ENCODE results near the gene PTPRN.

PTPRN gene

DNA sequence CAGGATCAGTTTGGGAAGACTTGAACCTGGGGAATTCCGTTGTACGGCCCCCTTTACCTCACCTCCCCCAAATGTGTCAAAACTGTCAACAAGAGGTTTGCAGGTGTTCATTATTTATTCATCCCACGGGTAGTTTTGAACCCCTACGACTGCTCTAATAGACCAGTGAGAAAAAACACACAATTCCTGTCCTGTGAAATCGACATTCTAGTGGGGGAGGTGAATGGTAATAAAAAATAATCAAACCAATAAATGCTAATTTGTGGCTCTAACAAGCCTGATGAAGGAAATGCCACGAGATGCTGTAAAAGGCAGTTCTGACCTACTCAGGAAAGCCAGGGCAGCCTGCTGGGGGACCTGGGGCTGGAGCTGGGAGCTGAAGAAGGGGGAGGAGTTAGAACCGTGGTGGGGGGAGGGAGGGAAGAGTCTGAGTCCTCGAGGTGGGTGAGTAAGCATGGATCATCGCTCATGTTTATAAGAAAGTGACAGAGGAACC is 30.5 kb downstream of the PTPRN start:
- TF ChIP-seq, protein P1, sequence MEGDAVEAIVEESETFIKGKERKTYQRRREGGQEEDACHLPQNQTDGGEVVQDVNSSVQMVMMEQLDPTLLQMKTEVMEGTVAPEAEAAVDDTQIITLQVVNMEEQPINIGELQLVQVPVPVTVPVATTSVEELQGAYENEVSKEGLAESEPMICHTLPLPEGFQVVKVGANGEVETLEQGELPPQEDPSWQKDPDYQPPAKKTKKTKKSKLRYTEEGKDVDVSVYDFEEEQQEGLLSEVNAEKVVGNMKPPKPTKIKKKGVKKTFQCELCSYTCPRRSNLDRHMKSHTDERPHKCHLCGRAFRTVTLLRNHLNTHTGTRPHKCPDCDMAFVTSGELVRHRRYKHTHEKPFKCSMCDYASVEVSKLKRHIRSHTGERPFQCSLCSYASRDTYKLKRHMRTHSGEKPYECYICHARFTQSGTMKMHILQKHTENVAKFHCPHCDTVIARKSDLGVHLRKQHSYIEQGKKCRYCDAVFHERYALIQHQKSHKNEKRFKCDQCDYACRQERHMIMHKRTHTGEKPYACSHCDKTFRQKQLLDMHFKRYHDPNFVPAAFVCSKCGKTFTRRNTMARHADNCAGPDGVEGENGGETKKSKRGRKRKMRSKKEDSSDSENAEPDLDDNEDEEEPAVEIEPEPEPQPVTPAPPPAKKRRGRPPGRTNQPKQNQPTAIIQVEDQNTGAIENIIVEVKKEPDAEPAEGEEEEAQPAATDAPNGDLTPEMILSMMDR (IDR thresholded peaks at IDR 0.05; ENCODE audit: insufficient read depth, low read length, missing control alignments) = no peak
- H3K4me3 ChIP-seq (ENCODE audit: low read depth, low read length) = peak overlapping the region; percentile 41
- ChIA-PET CTCF (interaction anchor here (0.6 to 21.6 kb wide), 24 partner anchors 10 to 251 kb away, joined by 3 to 691 read pairs (median 6); partner anchors contain the start of genes CNPPD1, GLB1L, STK16 and TUBA4B), POLR2A (interaction anchor here (0.6 to 3.1 kb wide), 13 partner anchors 10 to 102 kb away, joined by 3 to 17 read pairs (median 5); partner anchors contain the start of genes ABCB6, ANKZF1, CNPPD1 and GLB1L)
- no peak for DNase-seq (ENCODE audit: low read depth, low spot score)

DNA sequence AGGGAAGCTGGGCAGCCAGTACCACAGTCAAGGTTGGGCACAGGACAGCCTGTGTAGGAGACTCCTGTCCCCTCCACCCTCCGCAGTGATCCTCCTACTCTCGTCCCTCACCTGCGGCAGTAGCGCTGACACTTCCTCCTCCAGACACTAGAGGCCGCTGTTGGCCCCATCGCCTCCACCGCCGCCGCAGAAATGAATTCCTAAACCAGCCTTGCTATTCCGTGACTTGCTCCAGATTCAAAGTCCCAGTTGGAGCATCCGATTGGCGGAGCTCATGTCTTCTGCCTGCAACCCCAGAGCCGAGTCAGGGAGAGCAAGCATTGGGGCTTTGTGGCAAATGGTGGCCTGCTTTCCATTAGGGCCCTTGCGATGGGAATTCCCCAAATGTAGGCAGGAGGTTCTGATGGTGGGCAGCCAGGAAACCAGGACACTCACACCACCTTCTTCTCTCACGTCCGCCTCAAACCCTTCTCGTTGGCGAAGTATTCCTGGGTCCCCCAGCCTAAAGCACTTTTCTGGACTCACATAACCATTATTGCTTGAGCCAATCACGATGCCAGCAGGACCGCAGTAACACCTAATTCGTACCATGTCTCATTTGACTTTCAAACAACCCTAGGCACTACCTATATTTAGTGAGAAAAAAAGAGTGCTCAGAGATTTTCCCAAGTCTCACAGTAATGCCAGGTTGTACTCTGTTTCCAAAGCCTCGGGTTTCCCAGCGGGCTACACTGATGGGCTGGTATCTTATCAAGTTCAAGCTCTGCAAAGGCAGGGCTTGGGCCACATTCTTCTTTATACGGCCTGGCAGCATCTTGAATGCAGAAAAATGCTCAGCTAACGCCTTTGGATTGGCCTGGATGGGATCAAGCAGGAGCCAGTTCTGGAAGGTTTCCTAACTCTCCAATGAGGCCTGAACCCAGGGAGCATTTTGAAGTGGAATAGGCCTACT is 31.2 kb downstream of the PTPRN start:
- peak; percentile 33 for DNase-seq (ENCODE audit: low read depth, low spot score)
- no peak overlapping the region for H3K4me3 ChIP-seq (ENCODE audit: low read depth, low read length)
- POLR2A ChIA-PET = interaction anchor here (0.6 to 3.1 kb wide), 10 partner anchors 16 to 101 kb away, joined by 3 to 17 read pairs (median 5); partner anchors contain the start of genes ABCB6, ANKZF1, CNPPD1 and GLB1L
- TF ChIP-seq, protein P1 (IDR thresholded peaks at IDR 0.05; ENCODE audit: insufficient read depth, low read length, missing control alignments) = peak; percentile 94
- CTCF ChIA-PET = interaction anchor here (0.6 to 21.6 kb wide), 41 partner anchors 10 to 252 kb away, joined by 3 to 691 read pairs (median 5); partner anchors contain the start of genes CNPPD1, GLB1L, RESP18 and STK16

DNA sequence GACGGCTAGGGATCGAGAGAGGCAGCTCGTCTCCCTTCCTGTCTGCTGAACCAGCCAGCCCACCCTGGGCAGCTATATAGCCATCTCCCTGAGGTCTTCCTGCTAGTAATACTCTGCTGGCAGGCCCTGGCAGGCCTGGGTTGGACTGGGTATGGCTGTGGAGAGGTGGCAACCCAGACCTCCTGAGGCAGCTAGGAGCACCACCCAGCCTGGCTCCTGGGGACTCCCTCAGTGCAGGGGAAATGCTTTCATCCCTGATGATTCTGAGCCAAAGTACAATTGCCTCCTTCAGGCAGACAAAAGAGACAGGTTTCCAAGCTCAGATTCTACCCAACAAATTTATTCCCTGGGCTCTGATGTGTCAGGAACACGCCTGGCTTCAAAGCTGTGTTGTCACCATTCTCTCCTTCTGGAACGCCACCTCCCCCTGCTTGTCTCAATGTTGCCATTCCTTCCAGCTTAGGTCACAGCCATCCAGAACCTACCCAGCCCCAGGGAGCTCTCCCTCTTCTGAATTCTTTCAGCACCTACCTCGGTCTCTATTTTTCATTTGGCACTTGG is 34.8 kb downstream of the PTPRN start:
- ChIA-PET POLR2A (interaction anchor here (0.7 to 1.3 kb wide), 5 partner anchors 22 to 203 kb away, joined by 3 to 5 read pairs (median 4); partner anchors contain the start of genes GLB1L, STK16, TUBA4B and ZFAND2B), CTCF (interaction anchor here (1.1 to 21.6 kb wide), 12 partner anchors 9 to 128 kb away, joined by 3 to 691 read pairs (median 5); partner anchors contain the start of genes TUBA4A and TUBA4B)
- peak overlapping the region; percentile 9; the same call in 1 of the 2 replicates for H3K4me3 ChIP-seq (ENCODE audit: low read depth, low read length)
- TF ChIP-seq, protein P1 (IDR thresholded peaks at IDR 0.05; ENCODE audit: insufficient read depth, low read length, missing control alignments) = no peak
- DNase-seq (ENCODE audit: low read depth, low spot score) = peak; percentile 60

DNA sequence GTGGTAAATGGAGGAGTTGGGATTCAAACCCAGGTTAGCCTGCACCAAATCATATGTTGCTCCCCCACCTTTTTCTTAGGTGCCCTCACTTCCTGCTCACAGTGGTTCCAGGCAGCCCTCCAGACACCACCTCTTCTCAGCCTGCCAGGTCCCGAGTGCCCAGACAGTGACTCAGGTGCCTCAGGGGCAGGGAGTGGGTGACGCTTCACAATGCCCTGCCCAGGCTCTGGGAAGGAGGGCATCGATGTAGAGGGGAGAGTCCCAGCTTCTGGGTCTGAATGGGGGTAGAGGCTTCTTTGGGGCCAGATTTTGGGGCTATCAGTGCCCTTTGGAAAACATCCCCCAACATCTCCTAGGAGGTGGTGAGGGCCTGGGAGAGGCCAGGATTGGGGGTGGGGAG is 35.3 kb downstream of the PTPRN start:
- POLR2A ChIA-PET = interaction anchor here (0.7 to 1.3 kb wide), 5 partner anchors 21 to 203 kb away, joined by 3 to 5 read pairs (median 4); partner anchors contain the start of genes GLB1L, STK16, TUBA4B and ZFAND2B
- TF ChIP-seq, protein P1 (IDR thresholded peaks at IDR 0.05; ENCODE audit: insufficient read depth, low read length, missing control alignments) = no peak
- CTCF ChIA-PET = interaction anchor here (1.1 to 21.6 kb wide), 11 partner anchors 8 to 129 kb away, joined by 3 to 691 read pairs (median 5); partner anchors contain the start of genes TUBA4A and TUBA4B
- DNase-seq (ENCODE audit: low read depth, low spot score) = no peak
- no peak overlapping the region for H3K4me3 ChIP-seq (ENCODE audit: low read depth, low read length)

DNA sequence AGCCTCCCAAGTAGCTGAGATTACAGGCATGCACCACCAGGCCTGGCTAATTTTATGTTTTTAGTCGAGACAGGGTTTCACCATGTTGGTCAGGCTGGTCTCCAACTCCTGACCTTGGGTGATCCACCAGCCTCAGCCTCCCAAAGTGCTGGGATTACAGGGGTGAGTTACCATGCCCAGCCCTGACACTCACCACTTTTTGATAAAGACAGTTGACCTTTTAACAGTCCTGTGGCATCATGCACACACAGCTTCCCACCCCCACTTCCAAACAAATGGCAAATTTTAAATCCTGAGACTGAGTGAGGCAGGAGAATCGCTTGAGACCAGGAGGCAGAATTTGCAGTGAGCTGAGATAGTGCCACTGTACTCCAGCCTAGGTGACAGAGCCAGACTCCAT is 36.2 kb downstream of the PTPRN start:
- ChIA-PET CTCF (interaction anchor here (2.2 to 21.6 kb wide), 3 partner anchors 11 to 23 kb away, joined by 9 to 691 read pairs (median 67); partner anchors contain the start of gene TUBA4B), POLR2A (no interaction called here)
- DNase-seq (ENCODE audit: low read depth, low spot score) = no peak

More for the DNA sequence above, 36.2 kb downstream of the PTPRN start:
- no peak overlapping the region for H3K4me3 ChIP-seq (ENCODE audit: low read depth, low read length)
- TF ChIP-seq, protein P1 (IDR thresholded peaks at IDR 0.05; ENCODE audit: insufficient read depth, low read length, missing control alignments) = no peak

All from AG04449 (cell line).